Calu3 (cell line): ENCODE results near the gene MARS1. TPM values are rescaled to one million over a fixed set of nuclear protein-coding genes. Genes with fewer than 3 reads are reported as not detected.

Source experiments
- BruUV-seq: library from RNA; stranded (reverse); fragments of 400-500 nt; replicated peaks from 2 replicates; lab custom pipeline; 2021; lab: Mats Ljungman, UMichigan
- CTCF ChIA-PET: fragments of 300-600 bp; sonication (Branson Sonifier 250); formaldehyde crosslinking; loops from one replicate; lab custom pipeline; 2022; ENCODE audit warnings: antibody characterized with exemption; lab: Charles Lee
- DNase-seq: peaks from one replicate; pipeline ENCODE4 v3.0.0; 2022
- H3K27ac Mint-ChIP-seq: one replicate; pipeline ENCODE4 v1.8.0; 2022; ENCODE audit warnings: mixed read lengths; ENCODE audit not compliant: unreplicated experiment
- H3K27me3 Mint-ChIP-seq: one replicate; pipeline ENCODE4 v1.8.0; 2022; ENCODE audit warnings: mixed read lengths; ENCODE audit not compliant: unreplicated experiment
- H3K36me3 Mint-ChIP-seq: one replicate; pipeline ENCODE4 v1.8.0; 2022; ENCODE audit warnings: mild to moderate bottlenecking, moderate library complexity, mixed read lengths; ENCODE audit not compliant: insufficient read depth, unreplicated experiment
- H3K4me1 Mint-ChIP-seq: one replicate; pipeline ENCODE4 v1.8.0; 2022; ENCODE audit warnings: mild to moderate bottlenecking, low read depth, mixed read lengths; ENCODE audit not compliant: unreplicated experiment
- H3K4me3 Mint-ChIP-seq: one replicate; pipeline ENCODE4 v1.8.0; 2022; ENCODE audit warnings: mild to moderate bottlenecking, low read depth, moderate library complexity, mixed read lengths; ENCODE audit not compliant: unreplicated experiment
- H3K9me3 Mint-ChIP-seq: one replicate; pipeline ENCODE4 v1.8.0; 2022; ENCODE audit warnings: low read depth, mixed read lengths; ENCODE audit not compliant: unreplicated experiment
- CTCF ChIP-seq: fragments of 200-600 bp; IDR thresholded peaks from one replicate; pipeline ENCODE4 v1.8.0; 2022; ENCODE audit warnings: antibody characterized with exemption; ENCODE audit not compliant: unreplicated experiment
- intact Hi-C: fragments of 100-400 bp; cut with micrococcal nuclease; formaldehyde crosslinking; loops from one replicate; pipeline ENCODE4 v1.10.0; 2022; ENCODE audit not compliant: unreplicated experiment
- total RNA-seq: library from RNA; stranded (reverse); gene quantifications from 2 replicates; pipeline ENCODE4 v1.2.3, GENCODE V29; 2022

The MARS1 gene
- total RNA-seq, 1 experiment from 2014 or later = 358 TPM

GRCh38 chr12:57471661-57472060 is 16.2 kb upstream of the MARS1 start:
- H3K27me3 Mint-ChIP-seq = peaks cover 100% of the 10 kb centered on the region
- BruUV-seq = no TSS peak

GRCh38 chr12:57472391-57472790 is 15.5 kb upstream of the MARS1 start:
- Mint-ChIP-seq H3K9me3 (no peaks in the 10 kb centered on the region), H3K4me3 (no peak overlapping the region), H3K27ac (no peak overlapping the region), H3K4me1 (peaks cover 10% of the 10 kb centered on the region), H3K36me3 (no peaks in the 10 kb centered on the region), H3K27me3 (peaks cover 100% of the 10 kb centered on the region)
- no peak for TF ChIP-seq CTCF
- intact Hi-C loops = no loop called here
- no peak for DNase-seq
- CTCF ChIA-PET = interaction anchor here (0.5 kb wide), 1 partner anchor 207 kb away, joined by 3 read pairs; no protein-coding TSS in a partner anchor
- BruUV-seq = no TSS peak

More at GRCh38 chr12:57471661-57472060, 16.2 kb upstream of the MARS1 start:
- CTCF ChIA-PET = interaction anchor here (0.7 kb wide), 1 partner anchor 11 kb away, joined by 9 read pairs; no protein-coding TSS in a partner anchor
- Mint-ChIP-seq H3K36me3 (no peaks in the 10 kb centered on the region), H3K9me3 (no peaks in the 10 kb centered on the region), H3K4me3 (no peak overlapping the region), H3K27ac (no peak overlapping the region), H3K4me1 (peaks cover 10% of the 10 kb centered on the region)
- DNase-seq = no peak
- no peak for TF ChIP-seq CTCF
- intact Hi-C loops = no loop called here

- CTCF ChIA-PET = interaction anchor here (0.7 to 1.5 kb wide), 2 partner anchors 15 to 19 kb away, joined by 3 to 6 read pairs; partner anchors contain the start of gene GLI1
- peaks cover 100% of the 10 kb centered on the region for H3K27me3 Mint-ChIP-seq
- BruUV-seq = no TSS peak
These were observed 14.5 kb upstream of the MARS1 start for GRCh38 chr12:57473392-57473791.

GRCh38 chr12:57473886-57474285 is 14.0 kb upstream of the MARS1 start:
- H3K36me3 Mint-ChIP-seq = no peaks in the 10 kb centered on the region
- CTCF ChIA-PET = interaction anchor here (0.7 to 1.5 kb wide), 2 partner anchors 15 to 20 kb away, joined by 3 to 6 read pairs; partner anchors contain the start of gene GLI1
- intact Hi-C loops = no loop called here
- peaks cover 100% of the 10 kb centered on the region for H3K27me3 Mint-ChIP-seq
- H3K27ac Mint-ChIP-seq = no peak overlapping the region
- peaks cover 23% of the 10 kb centered on the region for H3K4me1 Mint-ChIP-seq
- no peak for DNase-seq
- H3K4me3 Mint-ChIP-seq = no peak overlapping the region
- H3K9me3 Mint-ChIP-seq = no peaks in the 10 kb centered on the region
- no peak for TF ChIP-seq CTCF
- BruUV-seq = no TSS peak

More at GRCh38 chr12:57473392-57473791, 14.5 kb upstream of the MARS1 start:
- H3K4me1 Mint-ChIP-seq = peaks cover 20% of the 10 kb centered on the region
- no peak overlapping the region for H3K4me3 Mint-ChIP-seq
- no peak for DNase-seq
- no peaks in the 10 kb centered on the region for H3K9me3 Mint-ChIP-seq
- H3K27ac Mint-ChIP-seq = no peak overlapping the region
- no peaks in the 10 kb centered on the region for H3K36me3 Mint-ChIP-seq
- intact Hi-C loops = no loop called here
- no peak for TF ChIP-seq CTCF
